Type B pancreatic cell (in vitro differentiated cells): Measurements from ENCODE around the gene RPL28. TPM values are rescaled to one million over a fixed set of nuclear protein-coding genes. Genes with fewer than 3 reads are reported as not detected.

Source experiments
- DNase-seq: peaks from one replicate; pipeline ENCODE4 v3.0.0; 2021; ENCODE audit warnings: mixed read lengths; ENCODE audit not compliant: unreplicated experiment; ENCODE audit errors: extremely low spot score
- H3K27ac Mint-ChIP-seq: 2 replicates; pipeline ENCODE4 v1.8.0; 2021; ENCODE audit warnings: mild to moderate bottlenecking, mixed read lengths
- H3K27me3 Mint-ChIP-seq: 2 replicates; pipeline ENCODE4 v1.8.0; 2021; ENCODE audit warnings: mixed read lengths
- H3K36me3 Mint-ChIP-seq: 2 replicates; pipeline ENCODE4 v1.8.0; 2021; ENCODE audit warnings: mixed read lengths
- H3K4me1 Mint-ChIP-seq: one replicate; pipeline ENCODE4 v1.8.0; 2021; ENCODE audit warnings: mixed read lengths; ENCODE audit not compliant: unreplicated experiment
- H3K4me3 Mint-ChIP-seq: 2 replicates; pipeline ENCODE4 v1.8.0; 2021; ENCODE audit warnings: mild to moderate bottlenecking, mixed read lengths
- H3K9me3 Mint-ChIP-seq: 2 replicates; pipeline ENCODE4 v1.8.0; 2021; ENCODE audit warnings: mixed read lengths
- CTCF ChIP-seq: fragments of 200-600 bp; sonication (generic); conservative IDR thresholded peaks from 2 replicates; pipeline ENCODE4 v1.5.0; 2021; ENCODE audit warnings: antibody characterized with exemption, mild to moderate bottlenecking
- total RNA-seq: library from RNA; stranded (reverse); gene quantifications from 2 replicates; pipeline ENCODE4 v1.2.1, GENCODE V29; 2021; ENCODE audit warnings: low replicate concordance

RPL28 gene
- total RNA-seq, 1 donor from 2014 or later = 1,799 TPM

GRCh38 chr19:55358493-55358892, 27.2 kb upstream of the RPL28 start:
- Mint-ChIP-seq H3K9me3 (no peaks in the 10 kb centered on the region), H3K36me3 (no peaks in the 10 kb centered on the region), H3K4me3 (no peak overlapping the region), H3K27ac (no peak overlapping the region), H3K27me3 (peaks cover 40% of the 10 kb centered on the region), H3K4me1 (peaks cover 7% of the 10 kb centered on the region)
- TF ChIP-seq CTCF = no peak
- DNase-seq = no peak

- TF ChIP-seq CTCF = no peak
- no peak overlapping the region for H3K27ac Mint-ChIP-seq
- no peak for DNase-seq
- peaks cover 33% of the 10 kb centered on the region for H3K27me3 Mint-ChIP-seq
- H3K4me1 Mint-ChIP-seq = peaks cover 7% of the 10 kb centered on the region
- no peaks in the 10 kb centered on the region for H3K9me3 Mint-ChIP-seq
- no peaks in the 10 kb centered on the region for H3K36me3 Mint-ChIP-seq
- no peak overlapping the region for H3K4me3 Mint-ChIP-seq
Measured at GRCh38 chr19:55358943-55359908, 26.5 kb upstream of the RPL28 start.

- no peak for DNase-seq
- Mint-ChIP-seq H3K4me1 (peaks cover 4% of the 10 kb centered on the region), H3K4me3 (no peak overlapping the region), H3K27ac (no peak overlapping the region), H3K9me3 (no peaks in the 10 kb centered on the region), H3K27me3 (peaks cover 28% of the 10 kb centered on the region), H3K36me3 (no peaks in the 10 kb centered on the region)
- no peak for TF ChIP-seq CTCF
Measured at GRCh38 chr19:55360902-55361301, 24.8 kb upstream of the RPL28 start.

GRCh38 chr19:55362174-55362989, 23.4 kb upstream of the RPL28 start:
- H3K9me3 Mint-ChIP-seq = no peaks in the 10 kb centered on the region
- H3K27me3 Mint-ChIP-seq = peaks cover 20% of the 10 kb centered on the region
- no peak overlapping the region for H3K27ac Mint-ChIP-seq
- H3K4me1 Mint-ChIP-seq = peaks cover 1% of the 10 kb centered on the region
- TF ChIP-seq CTCF = no peak
- no peaks in the 10 kb centered on the region for H3K36me3 Mint-ChIP-seq
- no peak overlapping the region for H3K4me3 Mint-ChIP-seq
- no peak for DNase-seq

GRCh38 chr19:55362990-55363716, 22.6 kb upstream of the RPL28 start, which contains the start of gene GARIN5B:
TSS of gene GARIN5B (minus strand) at chr19:55363260. CDS start at chr19:55363066, 194 bp downstream.
- H3K27me3 Mint-ChIP-seq = peaks cover 17% of the 10 kb centered on the region
- no peaks in the 10 kb centered on the region for H3K36me3 Mint-ChIP-seq
- no peaks in the 10 kb centered on the region for H3K4me1 Mint-ChIP-seq
- no peaks in the 10 kb centered on the region for H3K9me3 Mint-ChIP-seq
- TF ChIP-seq CTCF = no peak
- H3K27ac Mint-ChIP-seq = no peak within 1 kb of the TSS
- no peak within 1 kb of the TSS for H3K4me3 Mint-ChIP-seq
- DNase-seq = no peak
